ENCODE data around the gene PRDM10.

- TF ChIP-seq EZH2 (IDR thresholded peaks at IDR 0.05) (no peak), CTCF (IDR thresholded peaks at IDR 0.05 in 2 of 3, conservative IDR thresholded peaks at IDR 0.05 in 1 of 3; ENCODE audit: borderline replicate concordance in 1 of 3, insufficient read depth in 1 of 3, low read depth in 2 of 3, low read length in 2 of 3) (no peak), ZBTB33 (IDR thresholded peaks at IDR 0.05; ENCODE audit: extremely low read depth, insufficient replicate concordance, low read length) (no peak), CBX3 (IDR thresholded peaks at IDR 0.05; ENCODE audit: low read depth) (no peak), YY1 (IDR thresholded peaks at IDR 0.05; ENCODE audit: extremely low read depth, insufficient replicate concordance, low read depth, low read length) (no peak), POLR2A (IDR thresholded peaks at IDR 0.05; ENCODE audit: borderline replicate concordance, extremely low read depth, insufficient read depth, insufficient read length) (no peak), CEBPB (IDR thresholded peaks at IDR 0.05; ENCODE audit: low read depth) (no peak), EZH2phosphoT487 (IDR thresholded peaks at IDR 0.05; ENCODE audit: borderline replicate concordance) (no peak), RAD21 (IDR thresholded peaks at IDR 0.05; ENCODE audit: low read depth) (no peak), JUND (IDR thresholded peaks at IDR 0.05) (no peak)
Measured at GRCh38 chr11:129855086-129855485, 147.5 kb downstream of the PRDM10 start.
